Large intestine (tissue), 3 donors: ENCODE results near the gene POMGNT1. TPM values are rescaled to one million over a fixed set of nuclear protein-coding genes. Genes with fewer than 3 reads are reported as not detected.

ENCODE experiments used
- DNase-seq, 2 donors: peaks; one replicate each; pipeline versions ENCODE4 v3.0.0 to v3.0.0-alpha.2; 2013
- H3K27ac ChIP-seq: one replicate; pipeline ENCODE4 v1.5.1; 2013; ENCODE audit warnings: low read length
- H3K27me3 ChIP-seq: 2 replicates; pipeline ENCODE4 v1.6.1; 2013; ENCODE audit warnings: low read length; ENCODE audit not compliant: control insufficient read depth, insufficient read depth
- H3K36me3 ChIP-seq: 2 replicates; pipeline ENCODE4 v1.6.1; 2013; ENCODE audit warnings: low read length; ENCODE audit not compliant: control insufficient read depth, insufficient read depth
- H3K4me1 ChIP-seq: one replicate; pipeline ENCODE4 v1.6.1; 2013; ENCODE audit warnings: low read length; ENCODE audit not compliant: control insufficient read depth, insufficient read depth
- H3K4me3 ChIP-seq: one replicate; pipeline ENCODE4 v1.5.1; 2013; ENCODE audit warnings: low read length
- H3K9me3 ChIP-seq: one replicate; pipeline ENCODE4 v1.6.1; 2013; ENCODE audit warnings: mild to moderate bottlenecking, low read depth, low read length, moderate library complexity; ENCODE audit not compliant: control insufficient read depth
- WGBS: methylation state at CpG from one replicate; pipeline ENCODE4 v1.1.5; 2013; ENCODE audit warnings: low lambda C conversion rate; ENCODE audit not compliant: insufficient coverage; 5-methylcytosine and 5-hydroxymethylcytosine counted together
- polyA plus RNA-seq: library from polyadenylated mRNA; unstranded; fragments of 120-200 nt; gene quantifications from one replicate; pipeline ENCODE4 v1.2.1, GENCODE V29; 2013

POMGNT1 gene
- polyA plus RNA-seq, 1 donor = 56.4 TPM

GRCh38 chr1:46183926-46184557 is 14.2 kb downstream of the POMGNT1 start:
- peaks cover 83% of the 10 kb centered on the region for H3K4me1 ChIP-seq
- no peak for DNase-seq
- no CpG with 5 or more reads among the region's 12 CpGs for WGBS
- H3K9me3 ChIP-seq = no peaks in the 10 kb centered on the region
- H3K36me3 ChIP-seq = peaks cover 18% of the 10 kb centered on the region
- H3K27ac ChIP-seq = peak overlapping the region; percentile 96
- no peak overlapping the region for H3K4me3 ChIP-seq
- no peaks in the 10 kb centered on the region for H3K27me3 ChIP-seq

GRCh38 chr1:46183079-46183847 is 15.0 kb downstream of the POMGNT1 start:
- no CpG with 5 or more reads among the region's 8 CpGs for WGBS
- Histone ChIP-seq H3K4me3 (no peak overlapping the region), H3K9me3 (no peaks in the 10 kb centered on the region), H3K27ac (peak overlapping the region; percentile 96), H3K27me3 (no peaks in the 10 kb centered on the region), H3K36me3 (peaks cover 13% of the 10 kb centered on the region), H3K4me1 (peaks cover 77% of the 10 kb centered on the region)
- DNase-seq = peak; percentile 82 to 93

- peak overlapping the region; percentile 60 for H3K27ac ChIP-seq
- H3K4me3 ChIP-seq = peak overlapping the region; percentile 7
- 49% methylated on average over 2 of the region's 10 CpGs for WGBS
Measured at GRCh38 chr1:46181343-46182260, 16.6 kb downstream of the POMGNT1 start.

GRCh38 chr1:46180082-46180616 is 18.1 kb downstream of the POMGNT1 start:
- peak overlapping the region; percentile 60 for H3K27ac ChIP-seq
- peaks cover 52% of the 10 kb centered on the region for H3K4me1 ChIP-seq
- H3K4me3 ChIP-seq = peak overlapping the region; percentile 1

More at GRCh38 chr1:46181343-46182260, 16.6 kb downstream of the POMGNT1 start:
- peaks cover 8% of the 10 kb centered on the region for H3K36me3 ChIP-seq
- H3K9me3 ChIP-seq = no peaks in the 10 kb centered on the region
- peaks cover 63% of the 10 kb centered on the region for H3K4me1 ChIP-seq
- no peak for DNase-seq
- H3K27me3 ChIP-seq = no peaks in the 10 kb centered on the region

GRCh38 chr1:46179138-46180081 is 18.8 kb downstream of the POMGNT1 start:
- H3K27ac ChIP-seq = peak overlapping the region; percentile 72
- no peaks in the 10 kb centered on the region for H3K36me3 ChIP-seq
- peak; percentile 87 to 91 for DNase-seq
- WGBS = 0% methylated on average over 1 of the region's 10 CpGs
- H3K27me3 ChIP-seq = no peaks in the 10 kb centered on the region
- H3K9me3 ChIP-seq = no peaks in the 10 kb centered on the region
- no peak overlapping the region for H3K4me3 ChIP-seq
- H3K4me1 ChIP-seq = peaks cover 54% of the 10 kb centered on the region

More at GRCh38 chr1:46180082-46180616, 18.1 kb downstream of the POMGNT1 start:
- no peaks in the 10 kb centered on the region for H3K9me3 ChIP-seq
- DNase-seq = peak; percentile 76 to 83
- WGBS = no CpG with 5 or more reads among the region's 12 CpGs
- peaks cover 7% of the 10 kb centered on the region for H3K36me3 ChIP-seq
- H3K27me3 ChIP-seq = no peaks in the 10 kb centered on the region

GRCh38 chr1:46176211-46176865 is 21.9 kb downstream of the POMGNT1 start, which contains the start of gene P3R3URF:
TSS of gene P3R3URF (minus strand) at chr1:46176488. CDS start at chr1:46176471, 17 bp downstream.
- no peak for DNase-seq
- 80% methylated on average over 2 of the region's 13 CpGs for WGBS
- Histone ChIP-seq H3K27ac (no peak within 1 kb of the TSS), H3K4me3 (no peak within 1 kb of the TSS), H3K4me1 (peaks cover 29% of the 10 kb centered on the region), H3K27me3 (no peaks in the 10 kb centered on the region), H3K36me3 (no peaks in the 10 kb centered on the region), H3K9me3 (no peaks in the 10 kb centered on the region)

- no peaks in the 10 kb centered on the region for H3K27me3 ChIP-seq
- no peak overlapping the region for H3K27ac ChIP-seq
- H3K4me1 ChIP-seq = peaks cover 18% of the 10 kb centered on the region
- no peak overlapping the region for H3K4me3 ChIP-seq
- no peaks in the 10 kb centered on the region for H3K36me3 ChIP-seq
- no peaks in the 10 kb centered on the region for H3K9me3 ChIP-seq
- no peak for DNase-seq
- no CpG with 5 or more reads among the region's 3 CpGs for WGBS
Measured at GRCh38 chr1:46175243-46175642, 23.0 kb downstream of the POMGNT1 start.

- Histone ChIP-seq H3K36me3 (no peaks in the 10 kb centered on the region), H3K27ac (no peak within 1 kb of the TSS), H3K27me3 (no peaks in the 10 kb centered on the region), H3K9me3 (no peaks in the 10 kb centered on the region), H3K4me3 (no peak within 1 kb of the TSS), H3K4me1 (peaks cover 12% of the 10 kb centered on the region)
- no peak for DNase-seq
- WGBS = 27% methylated on average over 2 of the region's 11 CpGs
Measured at GRCh38 chr1:46174448-46175231, 23.6 kb downstream of the POMGNT1 start, which contains the start of gene TSPAN1. TSS of gene TSPAN1 (plus strand) at chr1:46175087. CDS start at chr1:46181108, 6,021 bp downstream.
